GM19397 (cell line): ENCODE data around the gene UQCRH.

Source experiments
- ATAC-seq: cut with Tn5 transposase; IDR thresholded peaks from one replicate; pipeline ENCODE4 v1.9.1; 2021; ENCODE audit warnings: mild to moderate bottlenecking, moderate library complexity; ENCODE audit not compliant: unreplicated experiment

Gene UQCRH

DNA sequence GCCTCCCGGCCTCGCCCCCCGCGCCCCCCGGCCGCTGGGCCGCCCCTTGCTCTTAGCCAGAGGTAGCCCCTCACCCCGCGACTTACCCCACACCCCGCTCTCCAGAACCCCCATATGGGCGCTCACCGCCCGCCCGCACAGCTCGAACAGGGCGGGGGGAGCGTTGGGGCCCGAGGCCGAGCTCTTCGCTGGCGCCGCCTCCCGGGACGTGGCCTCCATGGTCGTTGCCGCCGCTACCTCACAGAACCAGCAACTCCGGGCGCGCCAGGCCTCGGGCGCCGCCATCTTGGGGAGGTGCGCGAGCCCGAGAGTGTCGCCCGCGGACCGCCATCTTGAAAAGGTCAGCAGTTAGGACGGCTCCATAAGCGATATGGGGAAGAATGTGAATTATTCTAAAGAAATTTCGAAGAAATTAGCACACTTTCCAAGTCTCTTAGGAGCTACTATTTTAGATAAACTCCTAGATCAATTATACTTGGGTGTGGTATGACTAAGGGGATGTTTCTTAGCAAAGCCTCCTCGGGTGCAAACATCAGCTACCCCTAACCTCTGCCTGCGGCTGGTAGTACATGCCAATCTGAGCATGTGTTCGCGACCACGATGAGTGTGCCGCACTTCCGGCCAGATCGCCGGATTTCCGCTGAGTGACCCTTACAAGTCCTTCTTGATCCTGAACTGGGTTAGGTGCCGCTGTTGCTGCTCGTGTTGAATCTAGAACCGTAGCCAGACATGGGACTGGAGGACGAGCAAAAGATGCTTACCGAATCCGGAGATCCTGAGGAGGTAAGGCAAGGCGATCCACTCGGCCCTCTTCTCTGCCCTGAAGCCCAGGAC lies at the start of gene UQCRH, which contains the start of gene LRRC41:
Gene UQCRH, plus strand, starts transcription at position 661 of the 834 bp plus-strand sequence. Its CDS starts 69 bp downstream, at position 730.
Gene LRRC41, minus strand, starts transcription at position 579 of the 834 bp plus-strand sequence. Its CDS starts 294 bp downstream, at position 285.
- ATAC-seq, result peak; percentile 77

DNA sequence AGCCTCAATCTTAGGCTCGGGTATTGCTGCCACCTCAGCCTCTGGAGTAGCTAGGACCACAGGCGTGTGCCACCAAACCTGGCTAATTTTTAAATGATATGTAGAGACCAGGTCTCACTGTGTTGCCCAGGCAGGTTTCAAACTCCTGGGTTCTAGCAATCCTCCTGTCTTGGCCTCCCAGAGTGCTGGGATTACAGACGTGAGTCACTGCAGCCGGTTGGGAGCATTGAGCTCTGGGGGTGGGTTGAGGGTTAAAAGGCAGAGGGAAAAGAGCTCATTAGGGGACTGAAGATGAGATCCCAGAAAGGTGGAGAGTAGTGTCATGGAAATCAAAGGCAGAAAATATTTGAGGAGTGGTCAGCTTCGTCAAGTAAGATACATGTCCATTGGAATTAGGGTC lies 48.8 kb upstream of the UQCRH start:
- no peak for ATAC-seq

DNA sequence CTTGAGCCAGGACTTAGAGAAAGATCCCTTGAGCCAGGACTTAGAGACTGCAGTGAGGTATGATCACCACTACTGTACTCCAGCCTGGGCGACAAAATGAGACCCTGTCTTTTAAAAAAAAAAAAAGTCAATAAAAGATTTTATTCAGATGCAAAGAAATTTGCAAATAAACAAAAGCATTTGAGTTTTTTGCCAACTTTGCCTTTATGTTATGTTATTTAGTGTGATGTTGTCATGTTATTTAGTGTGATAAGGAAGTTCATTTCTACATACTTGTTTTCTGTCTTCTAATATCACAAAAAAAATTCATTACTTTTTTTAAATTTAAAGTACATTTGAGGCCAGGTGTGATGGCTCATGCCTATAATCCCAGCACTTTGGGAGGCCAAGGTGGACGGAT lies 47.0 kb upstream of the UQCRH start:
- ATAC-seq, result no peak

DNA sequence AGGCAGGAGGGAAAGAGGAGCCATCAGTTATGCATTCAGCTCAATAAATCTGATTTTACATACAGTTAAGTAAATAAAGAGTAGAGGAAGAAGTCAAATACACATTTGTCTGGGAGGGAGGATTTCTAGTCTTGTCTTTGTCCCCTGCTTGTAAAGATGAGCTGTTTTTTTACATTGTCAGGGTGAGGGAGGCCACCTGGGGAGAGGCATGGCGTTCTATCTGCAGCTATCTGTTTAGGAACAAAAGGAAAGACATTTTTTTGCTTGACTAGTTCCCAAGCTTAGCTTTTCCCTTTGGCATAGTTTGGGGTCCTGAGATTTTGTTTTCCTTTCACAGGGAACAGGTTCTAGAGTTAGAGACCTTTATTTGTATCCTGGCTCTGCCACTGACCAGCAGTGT lies 41.0 kb upstream of the UQCRH start:
- no peak for ATAC-seq

DNA sequence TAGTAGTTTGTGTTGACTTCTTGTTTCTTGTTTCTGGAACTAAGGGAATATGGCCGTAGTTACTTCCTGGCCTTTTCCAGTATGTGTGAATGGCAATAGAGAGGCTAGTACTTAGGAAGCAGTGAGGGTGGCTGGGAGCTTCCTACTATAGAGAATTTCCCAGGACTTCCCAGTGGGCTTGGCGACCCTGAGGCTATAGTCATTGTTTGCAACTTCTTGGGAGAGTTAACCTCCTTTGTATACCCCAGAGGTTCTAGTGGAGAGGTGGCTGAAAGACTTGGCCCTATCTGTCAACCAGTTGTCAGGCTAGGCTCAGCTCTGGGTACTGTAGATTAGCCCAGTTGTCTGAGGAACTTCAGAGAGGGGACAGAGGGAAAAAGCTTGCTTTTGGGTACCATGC lies 40.4 kb upstream of the UQCRH start:
- no peak for ATAC-seq

DNA sequence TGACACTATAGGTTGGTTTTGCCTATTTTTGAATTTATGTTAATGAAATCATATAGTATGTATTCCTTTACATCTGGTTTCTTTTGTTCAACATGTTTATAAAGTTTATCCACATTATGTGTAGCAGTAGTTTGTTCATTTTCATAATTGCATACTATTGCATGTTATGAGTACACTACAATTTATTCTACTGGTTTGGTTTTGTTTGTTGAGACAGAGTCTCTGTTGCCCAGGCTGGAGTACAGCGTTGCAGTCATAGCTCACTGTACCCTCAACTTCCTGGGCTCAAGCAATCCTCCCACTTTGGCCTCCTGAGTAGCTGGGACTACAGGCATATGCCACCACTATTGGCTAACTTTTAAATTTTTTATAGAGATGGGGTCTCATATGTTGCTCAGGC lies 34.9 kb upstream of the UQCRH start:
- no peak for ATAC-seq

DNA sequence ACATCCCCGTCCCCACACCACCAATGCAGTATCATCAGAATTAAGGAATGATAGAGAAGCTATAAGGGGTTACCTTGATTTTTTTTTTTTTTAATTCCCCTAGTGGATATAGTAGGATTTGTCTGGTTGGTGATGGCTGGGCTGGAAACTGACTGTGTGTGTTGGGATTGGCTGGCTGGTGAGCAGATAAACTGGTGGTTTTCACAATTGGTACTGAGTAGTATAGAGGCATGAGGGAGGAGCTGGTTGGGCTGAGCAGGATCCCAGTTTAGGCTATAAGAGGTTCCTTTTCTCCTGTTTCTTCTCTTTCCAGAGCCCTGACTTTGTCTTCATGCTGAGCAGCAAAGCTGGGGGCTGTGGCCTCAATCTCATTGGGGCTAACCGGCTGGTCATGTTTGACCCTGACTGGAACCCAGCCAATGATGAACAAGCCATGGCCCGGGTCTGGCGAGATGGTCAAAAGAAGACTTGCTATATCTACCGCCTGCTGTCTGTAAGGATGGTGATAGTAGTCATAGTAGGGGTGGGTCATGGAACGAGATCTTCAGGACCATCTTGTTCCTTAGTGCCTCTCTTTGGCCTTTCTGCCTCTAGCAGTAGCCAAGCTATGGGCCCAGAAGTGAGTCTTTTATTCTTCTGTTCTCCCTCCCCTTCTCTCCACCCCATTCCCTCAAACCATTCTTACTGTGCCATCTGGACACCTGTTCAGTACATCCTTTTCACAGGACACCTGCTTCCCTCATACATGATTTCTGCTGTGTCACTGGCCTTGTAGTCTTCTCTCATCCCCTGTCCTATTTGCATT lies 29.1 kb upstream of the UQCRH start:
- no peak for ATAC-seq

DNA sequence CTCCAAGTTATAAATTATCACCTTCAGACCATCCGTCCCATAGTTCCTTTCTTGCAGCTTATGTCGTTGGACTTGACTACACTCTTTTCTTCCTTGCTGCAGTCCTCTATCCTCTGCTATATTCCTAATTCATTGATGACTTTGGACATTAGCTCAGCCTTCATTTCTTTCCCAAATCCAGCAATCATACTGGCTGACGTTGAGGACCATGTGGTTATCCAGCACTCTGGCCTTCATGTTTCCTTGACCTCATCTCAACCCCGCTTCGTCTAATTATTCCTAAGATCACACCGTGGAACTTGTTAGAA lies 28.5 kb upstream of the UQCRH start:
- no peak for ATAC-seq

DNA sequence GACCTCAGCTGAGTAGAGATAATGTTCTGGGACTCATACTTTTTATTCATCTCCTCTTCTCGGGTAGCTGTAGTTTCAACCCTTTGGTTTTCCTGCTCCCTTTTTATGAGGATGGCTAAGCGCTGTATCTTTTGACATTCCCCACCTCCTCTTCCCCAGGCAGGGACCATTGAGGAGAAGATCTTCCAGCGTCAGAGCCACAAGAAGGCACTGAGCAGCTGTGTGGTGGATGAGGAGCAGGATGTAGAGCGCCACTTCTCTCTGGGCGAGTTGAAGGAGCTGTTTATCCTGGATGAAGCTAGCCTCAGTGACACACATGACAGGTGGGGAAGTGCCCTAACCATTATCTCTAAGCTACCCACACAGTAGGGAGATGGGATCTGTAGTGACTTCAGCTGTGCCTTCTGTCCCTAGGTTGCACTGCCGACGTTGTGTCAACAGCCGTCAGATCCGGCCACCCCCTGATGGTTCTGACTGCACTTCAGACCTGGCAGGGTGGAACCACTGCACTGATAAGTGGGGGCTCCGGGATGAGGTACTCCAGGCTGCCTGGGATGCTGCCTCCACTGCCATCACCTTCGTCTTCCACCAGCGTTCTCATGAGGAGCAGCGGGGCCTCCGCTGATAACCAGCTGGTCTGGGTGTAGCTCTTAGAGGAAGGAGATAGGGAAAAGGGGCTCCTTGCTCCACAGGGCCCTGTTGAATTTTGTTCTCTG lies 25.7 kb upstream of the UQCRH start:
- no peak for ATAC-seq

DNA sequence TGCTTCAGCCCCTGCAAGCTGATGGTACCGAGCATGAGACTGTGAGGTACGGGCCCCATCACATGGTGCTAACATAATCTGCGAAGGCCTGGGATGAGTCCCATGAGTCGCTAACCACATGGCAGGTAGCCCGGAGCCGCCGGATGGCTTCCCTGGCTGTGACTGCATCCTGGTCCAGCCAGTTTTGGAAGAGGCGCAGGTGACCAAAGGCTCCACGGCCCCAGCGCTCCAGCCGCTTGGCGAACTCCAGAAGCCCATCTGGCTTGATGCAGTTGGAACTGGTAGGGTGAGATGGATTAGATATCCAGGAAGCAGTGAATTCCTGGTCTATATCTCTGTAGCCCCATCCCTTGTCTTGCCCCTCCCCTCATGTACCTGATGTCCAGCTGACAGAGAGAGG lies 24.7 kb upstream of the UQCRH start:
- ATAC-seq, result no peak

DNA sequence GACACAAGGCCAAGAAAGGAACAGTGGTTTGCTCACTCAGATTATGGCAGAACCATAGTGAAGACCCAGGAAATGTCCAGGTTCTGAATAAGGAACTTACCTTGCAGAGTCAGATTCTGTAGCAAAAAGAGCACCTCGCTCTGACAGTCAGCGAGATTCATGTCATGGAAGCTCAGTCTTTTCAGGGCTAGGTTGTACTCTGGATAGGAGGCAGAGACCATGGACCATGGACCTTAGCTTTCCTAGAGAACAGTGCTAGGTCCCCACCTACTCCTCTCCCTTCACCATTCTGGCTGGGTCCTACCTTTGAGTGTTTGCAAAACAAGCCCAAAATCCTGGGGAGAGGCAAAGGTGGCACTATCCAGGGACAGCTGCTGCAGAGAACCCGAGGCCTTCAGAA lies 23.4 kb upstream of the UQCRH start:
- ATAC-seq, result no peak

DNA sequence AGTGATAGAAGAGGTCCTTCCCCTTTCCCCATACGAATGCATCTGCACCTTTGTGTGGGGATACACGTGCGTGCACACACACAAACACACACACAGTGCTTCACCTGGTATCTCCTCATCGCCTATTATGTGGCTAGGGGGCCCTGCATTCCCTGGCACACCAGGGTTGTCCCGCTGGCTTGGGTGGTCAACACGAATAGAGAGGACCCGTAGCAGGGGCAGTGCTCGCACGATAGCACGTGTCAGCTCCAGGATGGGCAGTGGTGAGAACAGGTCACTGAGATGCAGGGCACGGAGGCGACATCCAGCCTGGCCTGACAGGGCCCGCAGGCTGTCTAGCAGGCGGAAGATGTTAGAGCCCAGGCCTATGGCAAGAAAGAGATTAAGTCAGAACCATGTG lies 22.5 kb upstream of the UQCRH start:
- no peak for ATAC-seq

DNA sequence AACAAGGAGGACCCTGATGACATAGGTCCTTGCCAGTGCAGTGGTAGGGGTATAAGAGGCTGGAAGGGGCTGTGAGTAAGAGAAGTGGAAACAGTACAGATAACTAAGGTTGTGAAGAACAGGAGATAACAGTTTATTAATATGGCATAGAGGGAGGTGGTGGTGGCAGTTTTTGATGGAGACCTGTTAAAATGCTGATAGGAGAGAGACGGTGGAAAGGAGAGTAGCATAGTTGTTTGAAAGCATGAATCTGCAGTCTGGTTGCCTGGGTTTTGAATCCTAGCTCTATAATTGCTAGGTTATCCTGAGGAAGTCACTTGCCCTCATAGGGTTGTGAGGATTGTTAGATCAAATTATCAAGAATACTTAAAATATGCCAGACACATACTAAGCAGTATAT lies 19.4 kb upstream of the UQCRH start:
- no peak for ATAC-seq

DNA sequence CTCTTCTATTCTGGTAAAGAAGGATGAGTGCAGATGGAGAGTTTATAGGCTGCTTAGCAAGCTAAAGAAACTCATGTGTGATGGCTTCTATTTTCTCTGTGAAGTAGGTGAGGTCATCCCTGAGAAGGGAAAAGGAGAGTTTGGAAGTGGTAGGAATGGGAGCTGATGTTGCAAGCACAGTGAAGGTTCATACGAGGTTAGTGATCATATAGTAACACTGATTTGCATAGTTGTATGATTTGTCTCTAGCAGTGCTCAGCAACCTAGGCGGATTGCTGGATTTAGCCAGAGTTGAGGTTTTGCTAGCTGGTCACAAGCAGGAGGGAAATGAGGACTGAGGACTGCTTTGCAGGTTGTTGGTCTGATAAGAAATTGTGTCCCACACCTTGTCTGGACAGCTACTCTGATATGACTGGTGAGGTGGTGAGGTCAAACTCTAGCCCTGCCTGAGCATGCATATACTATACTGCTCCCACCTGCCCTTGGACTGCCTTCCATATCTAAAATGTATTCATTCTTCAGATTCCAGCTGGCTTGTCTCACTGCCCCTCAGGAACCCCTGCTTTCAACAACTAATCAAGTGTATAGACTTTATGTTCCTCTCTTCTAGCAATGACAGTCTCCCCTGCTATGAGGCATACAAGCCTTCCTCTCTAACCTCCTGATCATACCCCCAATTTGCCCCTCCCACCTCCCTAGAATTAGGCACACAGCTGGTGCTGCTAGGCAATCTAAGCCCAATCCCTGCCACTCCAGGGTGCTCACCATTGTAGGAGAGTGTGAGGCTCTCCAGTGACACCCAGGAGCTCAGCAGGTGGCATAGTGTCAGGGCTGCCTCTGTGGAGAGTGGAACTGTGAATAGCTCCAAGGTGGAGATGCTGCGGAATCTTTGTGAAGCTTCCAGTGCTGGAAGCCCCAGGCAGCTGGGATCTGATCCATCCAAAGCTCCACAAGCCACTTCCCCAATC lies 18.6 kb upstream of the UQCRH start:
- no peak for ATAC-seq

DNA sequence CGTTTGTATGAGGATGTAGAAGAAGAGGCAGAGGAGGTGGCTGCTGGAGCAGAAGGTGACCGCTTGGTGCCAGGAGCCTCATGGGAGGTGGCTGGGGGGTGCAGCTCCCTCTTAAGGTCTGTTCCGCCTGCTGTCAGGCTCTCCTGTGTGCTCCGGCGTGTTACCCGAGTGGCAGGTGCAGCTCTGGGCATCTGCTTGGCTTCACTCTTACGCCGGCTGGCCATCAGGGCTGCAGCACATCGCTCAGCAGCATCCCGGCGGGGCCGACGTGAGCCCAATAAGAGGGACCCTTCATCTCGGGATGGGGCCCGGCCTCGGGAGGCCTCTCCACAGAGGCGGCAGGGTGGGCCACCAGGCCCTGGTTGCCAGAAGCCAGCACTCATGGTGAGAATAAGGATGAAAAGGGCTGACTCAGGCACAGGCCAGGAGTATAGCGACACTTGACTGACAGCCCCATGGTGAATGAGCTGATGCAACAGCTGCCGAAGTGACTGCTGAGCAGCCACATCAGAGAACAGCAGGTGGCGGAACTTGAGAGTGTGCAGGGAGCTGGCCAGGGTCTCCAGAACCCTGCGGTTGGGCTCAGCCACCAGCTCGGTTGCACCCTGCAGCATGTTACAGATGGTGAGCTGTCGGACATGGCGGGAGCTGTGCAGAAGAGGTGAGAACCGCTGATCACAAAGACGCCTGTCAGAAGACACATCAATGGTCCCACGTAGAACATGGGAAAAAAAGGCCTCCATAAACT lies 17.6 kb upstream of the UQCRH start:
- ATAC-seq, result no peak

DNA sequence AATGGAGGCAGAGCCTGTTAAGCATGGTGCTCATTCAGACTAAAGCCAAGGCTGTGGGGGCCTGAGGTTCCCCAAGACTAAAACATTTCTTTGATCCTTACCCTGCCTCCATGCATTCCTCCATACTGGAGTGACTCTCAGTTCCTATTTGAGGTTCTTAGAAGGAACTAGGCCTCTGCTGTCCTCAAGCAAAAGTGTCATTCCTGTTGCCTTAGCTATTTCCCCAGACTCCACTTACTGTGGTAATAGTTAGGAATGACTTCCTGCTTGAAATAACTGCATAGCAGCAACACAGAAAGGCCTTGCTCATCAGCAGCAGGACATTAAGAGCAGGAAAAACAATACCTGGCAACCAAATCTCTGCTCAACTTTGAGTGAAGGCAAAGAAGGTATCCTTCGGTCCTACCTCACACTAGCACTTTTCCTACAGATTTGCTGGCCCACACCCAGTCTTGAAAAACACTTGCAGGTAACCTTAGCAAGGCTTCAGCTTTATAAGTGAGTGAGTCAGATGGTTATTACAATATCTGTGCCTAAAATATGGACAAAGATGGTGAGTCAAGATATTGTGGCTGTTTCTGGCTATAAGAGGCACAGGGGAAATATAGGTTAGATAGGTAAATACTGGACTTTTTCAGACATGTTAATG lies 14.9 kb upstream of the UQCRH start:
- no peak for ATAC-seq

DNA sequence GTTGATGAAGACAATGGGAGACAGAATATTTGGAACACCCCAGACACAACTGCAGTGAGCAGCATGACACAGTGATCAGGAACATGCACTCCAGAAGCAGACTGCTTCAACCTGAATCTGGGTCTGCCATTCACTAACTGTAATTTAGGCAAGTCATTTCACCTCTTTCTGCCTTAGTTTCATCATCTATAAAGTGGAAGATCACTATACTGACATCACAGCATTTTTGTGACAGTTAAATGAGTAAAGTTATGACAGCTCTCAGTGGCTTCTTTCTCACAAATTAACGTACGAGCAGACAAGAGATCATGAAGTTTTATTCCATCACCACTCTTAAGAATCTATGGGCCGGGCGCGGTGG lies 14.4 kb upstream of the UQCRH start:
- no peak for ATAC-seq

DNA sequence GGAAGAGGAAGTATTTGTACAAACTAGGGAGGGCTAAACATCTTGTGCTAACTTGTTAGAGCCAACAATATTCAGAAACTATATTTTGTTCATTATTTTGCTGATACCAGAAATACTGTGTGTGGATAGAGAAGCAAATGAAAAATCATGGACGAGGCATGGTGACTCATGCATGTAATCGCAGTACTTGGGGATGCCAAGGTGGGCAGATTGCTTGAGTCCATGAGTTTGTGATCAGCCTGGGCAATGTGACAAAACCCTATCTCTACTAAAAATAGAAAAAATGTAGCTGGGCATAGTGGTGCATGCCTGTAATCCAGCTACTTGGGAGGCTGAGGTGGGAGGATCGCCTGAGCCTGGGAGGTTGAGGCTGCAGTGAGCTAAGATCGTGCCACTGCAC lies 13.5 kb upstream of the UQCRH start:
- ATAC-seq, result no peak

DNA sequence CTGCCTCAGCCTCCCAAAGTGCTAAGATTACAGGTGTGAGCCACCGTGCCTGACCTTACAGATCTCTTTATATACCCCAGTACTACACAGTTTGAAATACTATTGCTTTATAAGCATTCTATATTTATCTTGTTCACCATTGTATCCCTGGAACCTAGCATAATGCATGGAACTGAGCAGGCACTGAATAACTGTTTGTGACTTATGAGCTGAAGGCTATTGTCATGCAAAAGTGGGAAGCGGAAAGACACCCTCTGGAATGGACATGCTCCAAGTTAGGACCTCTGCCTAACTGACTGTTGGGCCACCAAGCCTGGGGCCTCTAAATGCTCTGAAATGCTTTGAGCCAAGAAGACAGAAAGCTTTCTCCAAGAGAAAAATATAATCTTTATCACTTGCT lies 8.2 kb upstream of the UQCRH start:
- ATAC-seq, result no peak
